ENCODE data around the gene NCAPD3.
"Not testable (repeated sequence)": the region's sequence is repeated elsewhere in the genome, so short reads cannot be mapped to it uniquely, and the experiment has no call there.

Gene NCAPD3

GRCh38 chr11:134255184-134255561, 31.4 kb upstream of the NCAPD3 start:
- H3K9ac ChIP-seq (ENCODE audit: low read depth, low read length, poor library complexity); H3K79me1 ChIP-seq (ENCODE audit: low read depth, low read length); H2AK5ac ChIP-seq (ENCODE audit: low read depth, low read length); H3K14ac ChIP-seq (ENCODE audit: low read length); H2AFZ ChIP-seq (ENCODE audit: low read length); H3K4me3 ChIP-seq (ENCODE audit: low read length in 2 of 2); H4K91ac ChIP-seq (ENCODE audit: low read depth, low read length, poor library complexity); DNase-seq (ENCODE audit: low spot score); H2BK15ac ChIP-seq (ENCODE audit: low read length); H2BK120ac ChIP-seq (ENCODE audit: low read depth, low read length); H4K8ac ChIP-seq (ENCODE audit: low read depth, low read length); H2BK5ac ChIP-seq (ENCODE audit: low read length); H3K4ac ChIP-seq (ENCODE audit: low read length); H3K4me1 ChIP-seq (ENCODE audit: control insufficient read depth in 2 of 2, insufficient read depth in 1 of 2, low read depth in 1 of 2, low read length in 2 of 2); H3K27me3 ChIP-seq (ENCODE audit: control insufficient read depth in 3 of 3, insufficient read depth in 3 of 3, low read depth in 1 of 3, low read length in 3 of 3); H3K9me3 ChIP-seq (replicated peaks in 1 of 2; ENCODE audit: control insufficient read depth in 2 of 2, insufficient read depth in 1 of 2, low read depth in 1 of 2, low read length in 2 of 2); H3K27ac ChIP-seq (replicated peaks; ENCODE audit: low read length); H3K18ac ChIP-seq (ENCODE audit: low read length); H3K23ac ChIP-seq (ENCODE audit: low read depth, low read length, poor library complexity); H2BK12ac ChIP-seq (ENCODE audit: low read length); H3K4me2 ChIP-seq (ENCODE audit: insufficient read depth, low read length, poor library complexity, severe bottlenecking): not testable (repeated sequence)
- no CpG with 5 or more reads among the region's 5 CpGs for WGBS, 2 donors (ENCODE audit: extremely low coverage in 2 of 2, insufficient read length in 2 of 2, insufficient replicate concordance in 1 of 2)
- H3K36me3 ChIP-seq (replicated peaks in 1 of 2; ENCODE audit: control insufficient read depth in 2 of 2, insufficient read depth in 2 of 2, low read length in 2 of 2): peaks cover 10 to 47% of the 10 kb centered on the region in 2 donors

GRCh38 chr11:134254433-134255183, 30.8 kb upstream of the NCAPD3 start:
- Histone ChIP-seq H3K4ac (ENCODE audit: low read length) (no peak overlapping the region), H2BK15ac (ENCODE audit: low read length) (no peak overlapping the region), H3K9me3 (replicated peaks in 1 of 2; ENCODE audit: control insufficient read depth in 2 of 2, insufficient read depth in 1 of 2, low read depth in 1 of 2, low read length in 2 of 2) (no peaks in the 10 kb centered on the region), H3K27me3 (ENCODE audit: control insufficient read depth in 3 of 3, insufficient read depth in 3 of 3, low read depth in 1 of 3, low read length in 3 of 3) (no peaks in the 10 kb centered on the region), H3K9ac (ENCODE audit: low read depth, low read length, poor library complexity) (no peak overlapping the region), H3K4me3 (ENCODE audit: low read length in 2 of 2) (peak overlapping the region in 1 of 2 donors; percentile 67), H3K36me3 (replicated peaks in 1 of 2; ENCODE audit: control insufficient read depth in 2 of 2, insufficient read depth in 2 of 2, low read length in 2 of 2) (peaks cover 12 to 47% of the 10 kb centered on the region in 2 donors), H2BK12ac (ENCODE audit: low read length) (no peak overlapping the region), H3K18ac (ENCODE audit: low read length) (no peak overlapping the region), H2AK5ac (ENCODE audit: low read depth, low read length) (no peak overlapping the region), H2BK5ac (ENCODE audit: low read length) (no peak overlapping the region), H3K4me2 (ENCODE audit: insufficient read depth, low read length, poor library complexity, severe bottlenecking) (peak overlapping the region; percentile 79), H3K79me1 (ENCODE audit: low read depth, low read length) (no peaks in the 10 kb centered on the region), H4K91ac (ENCODE audit: low read depth, low read length, poor library complexity) (no peak overlapping the region), H3K27ac (replicated peaks; ENCODE audit: low read length) (no peak overlapping the region), H2BK120ac (ENCODE audit: low read depth, low read length) (no peak overlapping the region), H4K8ac (ENCODE audit: low read depth, low read length) (no peak overlapping the region), H3K23ac (ENCODE audit: low read depth, low read length, poor library complexity) (no peak overlapping the region), H2AFZ (ENCODE audit: low read length) (no peak overlapping the region), H3K4me1 (ENCODE audit: control insufficient read depth in 2 of 2, insufficient read depth in 1 of 2, low read depth in 1 of 2, low read length in 2 of 2) (peaks cover 0 to 3% of the 10 kb centered on the region in 2 donors), H3K14ac (ENCODE audit: low read length) (no peak overlapping the region)
- no CpG with 5 or more reads among the region's 3 CpGs for WGBS, 2 donors (ENCODE audit: extremely low coverage in 2 of 2, insufficient read length in 2 of 2, insufficient replicate concordance in 1 of 2)
- DNase-seq (ENCODE audit: low spot score): no peak

GRCh38 chr11:134253188-134253993, 29.6 kb upstream of the NCAPD3 start, which contains the start of the genes ACAD8 and THYN1:
TSS of gene ACAD8 (plus strand) at chr11:134253568. CDS start at chr11:134253601, 33 bp downstream.
TSS of gene THYN1 (minus strand) at chr11:134253352. CDS start at chr11:134252882, 470 bp downstream.
- Histone ChIP-seq H3K27me3 (ENCODE audit: control insufficient read depth in 3 of 3, insufficient read depth in 3 of 3, low read depth in 1 of 3, low read length in 3 of 3) (no peaks in the 10 kb centered on the region), H3K4me2 (ENCODE audit: insufficient read depth, low read length, poor library complexity, severe bottlenecking) (peak within 1 kb of the TSS; percentile 79), H3K9ac (ENCODE audit: low read depth, low read length, poor library complexity) (peak within 1 kb of the TSS; percentile 96), H3K36me3 (replicated peaks in 1 of 2; ENCODE audit: control insufficient read depth in 2 of 2, insufficient read depth in 2 of 2, low read length in 2 of 2) (peaks cover 15 to 47% of the 10 kb centered on the region in 2 donors), H2BK15ac (ENCODE audit: low read length) (no peak within 1 kb of the TSS), H4K8ac (ENCODE audit: low read depth, low read length) (no peak within 1 kb of the TSS), H3K23ac (ENCODE audit: low read depth, low read length, poor library complexity) (peak within 1 kb of the TSS; percentile 66), H3K79me1 (ENCODE audit: low read depth, low read length) (no peaks in the 10 kb centered on the region), H2BK120ac (ENCODE audit: low read depth, low read length) (no peak within 1 kb of the TSS), H3K4me1 (ENCODE audit: control insufficient read depth in 2 of 2, insufficient read depth in 1 of 2, low read depth in 1 of 2, low read length in 2 of 2) (peaks cover 0 to 3% of the 10 kb centered on the region in 2 donors), H3K4ac (ENCODE audit: low read length) (no peak within 1 kb of the TSS), H3K4me3 (ENCODE audit: low read length in 2 of 2) (peak within 1 kb of the TSS; percentile 67 to 93), H2AFZ (ENCODE audit: low read length) (peak within 1 kb of the TSS; percentile 98), H2BK5ac (ENCODE audit: low read length) (no peak within 1 kb of the TSS), H3K27ac (replicated peaks; ENCODE audit: low read length) (no peak within 1 kb of the TSS), H3K9me3 (replicated peaks in 1 of 2; ENCODE audit: control insufficient read depth in 2 of 2, insufficient read depth in 1 of 2, low read depth in 1 of 2, low read length in 2 of 2) (no peaks in the 10 kb centered on the region), H2BK12ac (ENCODE audit: low read length) (no peak within 1 kb of the TSS), H4K91ac (ENCODE audit: low read depth, low read length, poor library complexity) (no peak within 1 kb of the TSS), H3K18ac (ENCODE audit: low read length) (peak within 1 kb of the TSS; percentile 90), H3K14ac (ENCODE audit: low read length) (no peak within 1 kb of the TSS), H2AK5ac (ENCODE audit: low read depth, low read length) (no peak within 1 kb of the TSS)
- WGBS, 2 donors (ENCODE audit: extremely low coverage in 2 of 2, insufficient read length in 2 of 2, insufficient replicate concordance in 1 of 2): no CpG with 5 or more reads among the region's 70 CpGs
- peak; percentile 95 for DNase-seq (ENCODE audit: low spot score)

Data from neuronal stem cell (in vitro differentiated cells).